ENCODE results near the gene HPCAL4. TPM values are rescaled to one million over a fixed set of nuclear protein-coding genes. Genes with fewer than 3 reads are reported as not detected.

The HPCAL4 gene
- total RNA-seq, 2 experiments from 2014 or later: 0.43 to 0.52 TPM

GRCh38 chr1:39698568-39698967 lies 7.3 kb upstream of the HPCAL4 start:
- no peak overlapping the region for H3K27ac Mint-ChIP-seq
- H3K4me3 Mint-ChIP-seq: no peak overlapping the region
- H3K27me3 Mint-ChIP-seq (ENCODE audit: low read depth): peaks cover 3% of the 10 kb centered on the region
- H3K36me3 Mint-ChIP-seq (ENCODE audit: low read depth): no peaks in the 10 kb centered on the region
- DNase-seq: no peak
- H3K9me3 Mint-ChIP-seq: no peaks in the 10 kb centered on the region
- CTCF ChIA-PET: interaction anchor here (1.2 kb wide), 1 partner anchor 27 kb away, joined by 3 read pairs; the partner anchor contains the start of gene NT5C1A
- peaks cover 13% of the 10 kb centered on the region for H3K4me1 Mint-ChIP-seq (ENCODE audit: low read depth)
- intact Hi-C loops (cut with micrococcal nuclease): no loop called here

- Mint-ChIP-seq H3K4me3 (no peak overlapping the region), H3K27ac (no peak overlapping the region), H3K4me1 (ENCODE audit: low read depth) (peaks cover 20% of the 10 kb centered on the region), H3K36me3 (ENCODE audit: low read depth) (no peaks in the 10 kb centered on the region), H3K27me3 (ENCODE audit: low read depth) (peaks cover 11% of the 10 kb centered on the region), H3K9me3 (no peaks in the 10 kb centered on the region)
- DNase-seq: no peak
- intact Hi-C loops (cut with micrococcal nuclease): no loop called here
- CTCF ChIA-PET: no interaction called here
Measured at GRCh38 chr1:39696448-39696847, 5.2 kb upstream of the HPCAL4 start.

DNA sequence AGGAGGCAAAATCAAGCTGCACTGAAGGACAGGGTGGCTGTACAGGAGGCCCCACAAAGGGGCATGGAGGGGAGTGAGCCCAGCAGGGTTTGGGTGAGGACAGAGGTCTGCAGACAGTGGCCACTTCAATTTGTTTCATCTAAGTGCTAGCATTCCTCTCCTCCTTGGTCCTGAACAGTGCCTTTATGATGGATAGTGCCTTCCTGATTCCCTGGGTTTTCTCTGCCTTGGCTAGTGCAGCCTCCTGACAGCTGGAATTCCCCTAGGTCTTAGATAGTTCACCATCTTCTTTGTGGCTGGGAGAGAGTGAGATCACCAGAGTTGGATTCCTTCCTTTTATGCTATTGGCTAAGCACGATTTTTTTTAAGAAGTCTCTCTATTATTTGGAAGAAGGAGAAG lies 3.8 kb upstream of the HPCAL4 start:
- H3K4me3 Mint-ChIP-seq: no peak overlapping the region
- CTCF ChIA-PET: interaction anchor here (0.7 to 2.6 kb wide), 3 partner anchors 37 to 279 kb away, joined by 3 to 10 read pairs (median 4); no protein-coding TSS in a partner anchor
- no peak for DNase-seq
- H3K4me1 Mint-ChIP-seq (ENCODE audit: low read depth): peaks cover 31% of the 10 kb centered on the region
- peaks cover 9% of the 10 kb centered on the region for H3K27me3 Mint-ChIP-seq (ENCODE audit: low read depth)
- no peaks in the 10 kb centered on the region for H3K36me3 Mint-ChIP-seq (ENCODE audit: low read depth)
- H3K9me3 Mint-ChIP-seq: no peaks in the 10 kb centered on the region
- intact Hi-C loops (cut with micrococcal nuclease): no loop called here
- H3K27ac Mint-ChIP-seq: no peak overlapping the region

GRCh38 chr1:39694026-39694425 lies 2.8 kb upstream of the HPCAL4 start:
- intact Hi-C loops (cut with micrococcal nuclease): no loop called here
- CTCF ChIA-PET: interaction anchor here (1.0 to 2.6 kb wide), 3 partner anchors 8 to 36 kb away, joined by 3 to 10 read pairs (median 7); partner anchors contain the start of gene NT5C1A
- Mint-ChIP-seq H3K36me3 (ENCODE audit: low read depth) (no peaks in the 10 kb centered on the region), H3K4me1 (ENCODE audit: low read depth) (peaks cover 40% of the 10 kb centered on the region), H3K27ac (no peak overlapping the region), H3K27me3 (ENCODE audit: low read depth) (peaks cover 9% of the 10 kb centered on the region), H3K9me3 (no peaks in the 10 kb centered on the region), H3K4me3 (no peak overlapping the region)
- peak; percentile 39 for DNase-seq

GRCh38 chr1:39692152-39693074 lies 1.2 kb upstream of the HPCAL4 start:
- intact Hi-C loops (cut with micrococcal nuclease): no loop called here

GRCh38 chr1:39690794-39691382 lies 345 bp downstream of the HPCAL4 start:
- Mint-ChIP-seq H3K4me1 (ENCODE audit: low read depth) (peaks cover 48% of the 10 kb centered on the region), H3K27me3 (ENCODE audit: low read depth) (peaks cover 9% of the 10 kb centered on the region), H3K4me3 (peak overlapping the region; percentile 71), H3K9me3 (no peaks in the 10 kb centered on the region), H3K36me3 (ENCODE audit: low read depth) (no peaks in the 10 kb centered on the region), H3K27ac (no peak overlapping the region)
- DNase-seq: no peak
- CTCF ChIA-PET: interaction anchor here (0.6 to 1.2 kb wide), 2 partner anchors 19 to 30 kb away, joined by 3 read pairs; partner anchors contain the start of gene NT5C1A
- intact Hi-C loops (cut with micrococcal nuclease): loop anchor here (1.0 kb wide), 2 partner anchors 10 to 24 kb away; no protein-coding TSS in a partner anchor

More at GRCh38 chr1:39692152-39693074, 1.2 kb upstream of the HPCAL4 start:
- Mint-ChIP-seq H3K4me3 (peak overlapping the region; percentile 25), H3K27ac (no peak overlapping the region), H3K4me1 (ENCODE audit: low read depth) (peaks cover 48% of the 10 kb centered on the region), H3K27me3 (ENCODE audit: low read depth) (peaks cover 9% of the 10 kb centered on the region), H3K9me3 (no peaks in the 10 kb centered on the region), H3K36me3 (ENCODE audit: low read depth) (no peaks in the 10 kb centered on the region)
- CTCF ChIA-PET: interaction anchor here (1.2 to 2.6 kb wide), 3 partner anchors 20 to 34 kb away, joined by 3 to 10 read pairs (median 7); partner anchors contain the start of gene NT5C1A
- DNase-seq: no peak

- CTCF ChIA-PET: interaction anchor here (2.5 kb wide), 1 partner anchor 19 kb away, joined by 12 read pairs; the partner anchor contains the start of gene NT5C1A
- no peaks in the 10 kb centered on the region for H3K9me3 Mint-ChIP-seq
Measured at GRCh38 chr1:39690225-39690624, 1.0 kb downstream of the HPCAL4 start.

DNA sequence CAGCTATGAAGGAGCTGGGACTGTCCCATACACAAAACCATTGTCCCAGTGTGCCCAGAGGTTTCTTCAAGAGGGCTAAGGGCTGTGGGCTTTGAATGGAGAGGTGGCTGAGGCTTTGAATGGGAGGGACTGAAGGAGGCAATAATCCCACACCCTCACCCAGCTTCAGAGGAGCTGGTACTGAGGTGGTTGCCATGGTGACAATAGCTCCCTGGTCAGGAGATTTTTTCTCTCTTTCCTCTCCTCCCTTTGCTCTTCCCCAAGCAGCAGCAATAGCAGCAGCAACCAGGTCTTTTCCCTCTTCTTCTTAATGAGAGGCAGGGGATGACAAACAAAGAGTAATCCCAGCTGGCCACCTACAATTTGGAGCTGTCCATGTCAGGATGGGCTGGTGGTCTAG lies 1.6 kb downstream of the HPCAL4 start:
- CTCF ChIA-PET: interaction anchor here (2.5 kb wide), 1 partner anchor 18 kb away, joined by 12 read pairs; the partner anchor contains the start of gene NT5C1A
- H3K27ac Mint-ChIP-seq: no peak overlapping the region
- intact Hi-C loops (cut with micrococcal nuclease): no loop called here

More at GRCh38 chr1:39690225-39690624, 1.0 kb downstream of the HPCAL4 start:
- peak overlapping the region; percentile 71 for H3K4me3 Mint-ChIP-seq
- DNase-seq: no peak
- H3K27ac Mint-ChIP-seq: no peak overlapping the region
- no peaks in the 10 kb centered on the region for H3K36me3 Mint-ChIP-seq (ENCODE audit: low read depth)
- H3K4me1 Mint-ChIP-seq (ENCODE audit: low read depth): peaks cover 48% of the 10 kb centered on the region
- intact Hi-C loops (cut with micrococcal nuclease): no loop called here
- H3K27me3 Mint-ChIP-seq (ENCODE audit: low read depth): peaks cover 9% of the 10 kb centered on the region

GRCh38 chr1:39689214-39689613 lies 2.0 kb downstream of the HPCAL4 start:
- H3K27me3 Mint-ChIP-seq (ENCODE audit: low read depth): peaks cover 12% of the 10 kb centered on the region

More for the DNA sequence above, 1.6 kb downstream of the HPCAL4 start:
- H3K9me3 Mint-ChIP-seq: no peaks in the 10 kb centered on the region
- H3K27me3 Mint-ChIP-seq (ENCODE audit: low read depth): peaks cover 10% of the 10 kb centered on the region
- H3K4me3 Mint-ChIP-seq: no peak overlapping the region
- no peak for DNase-seq
- H3K4me1 Mint-ChIP-seq (ENCODE audit: low read depth): peaks cover 46% of the 10 kb centered on the region
- H3K36me3 Mint-ChIP-seq (ENCODE audit: low read depth): no peaks in the 10 kb centered on the region

DNA sequence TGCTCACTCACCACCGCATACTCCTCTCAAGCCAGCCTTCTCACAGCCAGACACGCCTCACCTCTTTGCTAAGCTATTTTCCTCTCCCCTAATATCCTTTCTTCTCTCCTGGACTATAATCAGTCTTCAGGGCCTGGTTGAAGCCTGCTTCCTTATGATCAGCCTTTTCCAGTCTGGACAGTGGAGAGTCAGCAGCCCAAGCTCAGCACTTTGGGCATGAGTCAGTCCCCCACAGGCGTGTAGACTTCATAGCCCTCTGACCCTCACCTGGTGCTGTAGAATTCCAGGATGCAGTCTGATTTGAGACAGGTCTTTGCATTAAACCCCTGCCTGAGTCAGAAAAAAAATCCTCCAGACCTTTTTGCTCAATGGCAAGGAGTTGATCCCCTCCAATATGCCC lies 2.5 kb downstream of the HPCAL4 start:
- CTCF ChIA-PET: interaction anchor here (1.5 to 2.5 kb wide), 2 partner anchors 17 to 31 kb away, joined by 7 to 12 read pairs; partner anchors contain the start of gene NT5C1A
- peaks cover 12% of the 10 kb centered on the region for H3K27me3 Mint-ChIP-seq (ENCODE audit: low read depth)
- no peak overlapping the region for H3K27ac Mint-ChIP-seq
- DNase-seq: no peak
- H3K4me1 Mint-ChIP-seq (ENCODE audit: low read depth): peaks cover 41% of the 10 kb centered on the region
- H3K9me3 Mint-ChIP-seq: no peaks in the 10 kb centered on the region
- no peak overlapping the region for H3K4me3 Mint-ChIP-seq
- H3K36me3 Mint-ChIP-seq (ENCODE audit: low read depth): no peaks in the 10 kb centered on the region
- intact Hi-C loops (cut with micrococcal nuclease): no loop called here

More at GRCh38 chr1:39689214-39689613, 2.0 kb downstream of the HPCAL4 start:
- Mint-ChIP-seq H3K27ac (no peak overlapping the region), H3K4me1 (ENCODE audit: low read depth) (peaks cover 43% of the 10 kb centered on the region), H3K9me3 (no peaks in the 10 kb centered on the region), H3K4me3 (no peak overlapping the region), H3K36me3 (ENCODE audit: low read depth) (no peaks in the 10 kb centered on the region)
- intact Hi-C loops (cut with micrococcal nuclease): no loop called here
- CTCF ChIA-PET: interaction anchor here (2.5 kb wide), 1 partner anchor 18 kb away, joined by 12 read pairs; the partner anchor contains the start of gene NT5C1A
- DNase-seq: no peak

DNA sequence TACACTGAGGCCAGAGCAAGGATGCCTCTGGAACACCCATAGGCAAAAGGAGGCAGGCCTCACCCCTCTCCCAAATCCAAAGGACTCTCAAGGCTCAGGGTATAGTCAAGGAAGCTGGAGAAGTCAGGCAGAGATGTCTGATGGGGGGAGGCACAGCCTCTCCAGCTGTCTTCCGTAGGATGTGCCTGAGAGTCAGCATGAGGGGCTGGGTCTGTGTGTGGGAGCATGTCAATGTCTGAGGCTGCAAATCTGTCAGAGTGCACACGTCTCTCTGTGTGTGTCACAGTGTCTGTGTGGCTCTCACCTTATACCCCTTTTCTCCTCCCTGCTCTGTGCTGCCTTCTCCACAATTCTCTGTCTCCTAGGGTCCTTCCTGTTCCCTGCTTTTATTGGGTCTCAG lies 4.0 kb downstream of the HPCAL4 start:
- Mint-ChIP-seq H3K9me3 (no peaks in the 10 kb centered on the region), H3K36me3 (ENCODE audit: low read depth) (peaks cover 5% of the 10 kb centered on the region), H3K27me3 (ENCODE audit: low read depth) (peaks cover 5% of the 10 kb centered on the region), H3K4me3 (no peak overlapping the region), H3K27ac (no peak overlapping the region), H3K4me1 (ENCODE audit: low read depth) (peaks cover 41% of the 10 kb centered on the region)
- no peak for DNase-seq
- intact Hi-C loops (cut with micrococcal nuclease): no loop called here
- CTCF ChIA-PET: interaction anchor here (1.3 to 1.5 kb wide), 2 partner anchors 10 to 29 kb away, joined by 4 to 7 read pairs; no protein-coding TSS in a partner anchor

DNA sequence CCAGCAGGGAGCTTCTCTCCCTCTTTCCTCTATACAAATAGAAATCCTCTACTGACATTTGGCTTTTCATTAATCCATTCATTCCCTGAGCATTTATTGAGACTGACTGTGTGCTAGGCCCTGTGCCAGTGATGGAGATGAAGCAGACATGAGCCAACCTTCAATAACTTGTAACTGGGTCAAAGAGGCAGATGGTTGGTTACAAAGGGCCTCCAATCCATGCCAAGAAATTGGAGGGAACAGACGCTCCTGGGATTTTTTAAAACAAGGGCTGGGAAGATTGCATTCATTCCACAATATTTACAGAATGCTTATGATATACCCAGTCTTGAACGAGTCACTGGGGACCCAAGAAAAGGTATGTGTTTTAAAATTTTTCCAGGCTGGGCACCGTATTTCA lies 6.2 kb downstream of the HPCAL4 start:
- CTCF ChIA-PET: interaction anchor here (2.2 kb wide), 1 partner anchor 12 kb away, joined by 9 read pairs; no protein-coding TSS in a partner anchor
- Mint-ChIP-seq H3K27ac (no peak overlapping the region), H3K4me3 (no peak overlapping the region), H3K27me3 (ENCODE audit: low read depth) (peaks cover 5% of the 10 kb centered on the region), H3K36me3 (ENCODE audit: low read depth) (peaks cover 5% of the 10 kb centered on the region), H3K9me3 (no peaks in the 10 kb centered on the region), H3K4me1 (ENCODE audit: low read depth) (peaks cover 46% of the 10 kb centered on the region)
- intact Hi-C loops (cut with micrococcal nuclease): no loop called here
- DNase-seq: no peak
